CD14-positive monocyte (primary cell): Measurements from ENCODE around the gene AADACL4. TPM values are rescaled to one million over a fixed set of nuclear protein-coding genes. Genes with fewer than 3 reads are reported as not detected.

Source experiments
- DNase-seq, 3 donors: peaks; one replicate each; pipeline ENCODE4 v3.0.0-alpha.2; 2011 to 2022
- H2AFZ ChIP-seq: 2 replicates; pipeline ENCODE4 v1.6.0; 2012; ENCODE audit warnings: mild to moderate bottlenecking, low read depth, low read length, inconsistent platforms; ENCODE audit not compliant: insufficient read depth, poor library complexity, severe bottlenecking
- H3K27ac ChIP-seq, 2 donors: 1 replicate in 1 of 2; 2 replicates in 1 of 2; pipeline ENCODE4 v1.5.1; 2012 to 2013; ENCODE audit warnings: low read length in 2 of 2, control low read depth in 1 of 2, inconsistent platforms in 1 of 2, low read depth in 1 of 2, mild to moderate bottlenecking in 1 of 2
- H3K27me3 ChIP-seq, 2 donors: one replicate each; pipeline versions ENCODE4 v1.6.0 to v1.6.1; 2011 to 2013; ENCODE audit warnings: low read length in 2 of 2; ENCODE audit not compliant: control insufficient read depth in 2 of 2, insufficient read depth in 2 of 2
- H3K36me3 ChIP-seq, 2 donors: replicated peaks in 1 of 2; 1 replicate in 1 of 2; 2 replicates in 1 of 2; pipeline versions ENCODE4 v1.5.1 to v1.6.1; 2012 to 2013; ENCODE audit warnings: low read length in 2 of 2, control low read depth in 1 of 2, inconsistent platforms in 1 of 2, mild to moderate bottlenecking in 1 of 2; ENCODE audit not compliant: insufficient read depth in 2 of 2, control insufficient read depth in 1 of 2
- H3K4me1 ChIP-seq, 2 donors: 1 replicate in 1 of 2; 2 replicates in 1 of 2; pipeline versions ENCODE4 v1.5.1 to v1.6.1; 2012 to 2013; ENCODE audit warnings: low read length in 2 of 2, control low read depth in 1 of 2, inconsistent platforms in 1 of 2, mild to moderate bottlenecking in 1 of 2, moderate library complexity in 1 of 2; ENCODE audit not compliant: insufficient read depth in 2 of 2, control insufficient read depth in 1 of 2
- H3K4me2 ChIP-seq: replicated peaks from 2 replicates; pipeline ENCODE3; 2012; ENCODE audit warnings: low read length, moderate library complexity, mild to moderate bottlenecking; ENCODE audit not compliant: poor library complexity, severe bottlenecking; ENCODE audit errors: extremely low read depth
- H3K4me3 ChIP-seq, 3 experiments: fragments of 200-600 bp in 1 of 3; sonication (generic) in 1 of 3; replicated peaks in 1 of 3; 1 replicate in 2 of 3; 2 replicates in 1 of 3; pipeline ENCODE4 v1.5.1; 2011 to 2013; ENCODE audit warnings: low read length in 3 of 3, mild to moderate bottlenecking in 3 of 3, control low read depth in 2 of 3, low read depth in 2 of 3, inconsistent platforms in 1 of 3, moderate library complexity in 1 of 3
- H3K79me2 ChIP-seq: 2 replicates; pipeline ENCODE4 v1.6.0; 2012; ENCODE audit warnings: mild to moderate bottlenecking, control low read depth, inconsistent platforms, low read length, moderate library complexity; ENCODE audit not compliant: insufficient read depth
- H3K9ac ChIP-seq: 2 replicates; pipeline ENCODE4 v1.6.0; 2017; ENCODE audit warnings: low read length, mild to moderate bottlenecking; ENCODE audit not compliant: insufficient read depth, poor library complexity, severe bottlenecking
- H3K9me3 ChIP-seq, 2 donors: replicated peaks in 1 of 2; 1 replicate in 1 of 2; 2 replicates in 1 of 2; pipeline versions ENCODE4 v1.5.1 to v1.6.1; 2012 to 2013; ENCODE audit warnings: low read length in 2 of 2, control low read depth in 1 of 2; ENCODE audit not compliant: control insufficient read depth in 1 of 2, insufficient read depth in 1 of 2
- H4K20me1 ChIP-seq: 2 replicates; pipeline ENCODE4 v1.6.0; 2012; ENCODE audit warnings: mild to moderate bottlenecking, low read length, control low read depth, moderate library complexity; ENCODE audit not compliant: insufficient read depth
- H3K27ac Mint-ChIP-seq, 7 donors: one replicate each; pipeline ENCODE4 v1.8.0; 2020; ENCODE audit warnings: mild to moderate bottlenecking in 7 of 7, mixed read lengths in 7 of 7, moderate library complexity in 6 of 7, inconsistent platforms in 2 of 7
- H3K27me3 Mint-ChIP-seq, 3 donors: one replicate each; pipeline ENCODE4 v1.8.0; 2021 to 2022; ENCODE audit warnings: low read depth in 3 of 3, mild to moderate bottlenecking in 3 of 3, mixed read lengths in 3 of 3, moderate library complexity in 3 of 3, inconsistent platforms in 1 of 3
- H3K36me3 Mint-ChIP-seq, 2 donors: one replicate each; pipeline ENCODE4 v1.8.0; 2020; ENCODE audit warnings: mixed read lengths in 2 of 2, inconsistent platforms in 1 of 2, mild to moderate bottlenecking in 1 of 2
- H3K4me1 Mint-ChIP-seq: one replicate; pipeline ENCODE4 v1.8.0; 2020; ENCODE audit warnings: mild to moderate bottlenecking, mixed read lengths
- H3K4me3 Mint-ChIP-seq, 2 donors: one replicate each; pipeline ENCODE4 v1.8.0; 2020; ENCODE audit warnings: mild to moderate bottlenecking in 2 of 2, mixed read lengths in 2 of 2, moderate library complexity in 1 of 2
- H3K9me3 Mint-ChIP-seq, 7 donors: one replicate each; pipeline ENCODE4 v1.8.0; 2020 to 2022; ENCODE audit warnings: mixed read lengths in 7 of 7, mild to moderate bottlenecking in 6 of 7, moderate library complexity in 6 of 7, inconsistent platforms in 2 of 7
- CTCF ChIP-seq: fragments of 200-600 bp; IDR thresholded peaks from one replicate; pipeline ENCODE4 v1.8.0; 2022; ENCODE audit warnings: antibody characterized with exemption, mild to moderate bottlenecking
- WGBS: methylation state at CpG from one replicate; pipeline ENCODE4 v1.1.5; 2013; ENCODE audit warnings: missing lambda C conversion rate; ENCODE audit not compliant: insufficient coverage; 5-methylcytosine and 5-hydroxymethylcytosine counted together
- intact Hi-C, 2 donors: fragments of 100-400 bp; cut with micrococcal nuclease; formaldehyde crosslinking; loops; one replicate each; pipeline versions ENCODE4 v1.15.0 to v1.15.1; 2023
- polyA plus RNA-seq, 3 donors: library from polyadenylated mRNA; depleted of rRNA in 1 of 3; unstranded in 2 of 3; stranded (reverse) in 1 of 3; fragments of 300-500 nt in 2 of 3; fragments of >200 nt in 1 of 3; fragmentation: Illumina TruSeq in 2 of 3; gene quantifications; 1 replicate in 2 of 3; 2 replicates in 1 of 3; pipeline ENCODE4 v1.2.3, GENCODE V29; 2012 to 2021

The AADACL4 gene
- polyA plus RNA-seq, 3 donors, result not detected

GRCh38 chr1:12596007-12596821 is 47.7 kb upstream of the AADACL4 start:
- H3K4me3 ChIP-seq, result peak overlapping the region in 2 of 3 experiments; percentile 18 to 70
- H3K27me3 ChIP-seq, result peaks cover 2 to 17% of the 10 kb centered on the region in 2 donors
- peak overlapping the region; percentile 83 for H3K4me2 ChIP-seq
- no peaks in the 10 kb centered on the region for H4K20me1 ChIP-seq
- H3K9ac ChIP-seq, result peak overlapping the region; percentile 65
- Mint-ChIP-seq H3K36me3 (peaks cover 4 to 21% of the 10 kb centered on the region in 2 donors), H3K4me3 (peak overlapping the region; percentile 73 to 74), H3K27ac (peak overlapping the region; percentile 38 to 96 (median 90)), H3K27me3 (peaks cover 27 to 47% (median 45%) of the 10 kb centered on the region in 3 donors), H3K4me1 (peaks cover 44% of the 10 kb centered on the region), H3K9me3 (peaks cover 0 to 6% (median 0%) of the 10 kb centered on the region in 7 donors)
- H3K79me2 ChIP-seq, result no peaks in the 10 kb centered on the region
- TF ChIP-seq CTCF, result no peak
- H2AFZ ChIP-seq, result peak overlapping the region; percentile 48
- peaks cover 34 to 38% of the 10 kb centered on the region in 2 donors for H3K4me1 ChIP-seq
- H3K9me3 ChIP-seq, result no peaks in the 10 kb centered on the region
- 12% methylated on average over 32 of the region's 39 CpGs for WGBS
- DNase-seq, result peak; percentile 96 to 97 (median 96)
- intact Hi-C loops, result loop anchor here in 1 of 2 donors (1.0 to 2.0 kb wide), 2 partner anchors 8 to 21 kb away; no protein-coding TSS in a partner anchor
- H3K36me3 ChIP-seq, result no peaks in the 10 kb centered on the region
- peak overlapping the region in 1 of 2 donors; percentile 63 for H3K27ac ChIP-seq

GRCh38 chr1:12597792-12598191 is 46.1 kb upstream of the AADACL4 start:
- Mint-ChIP-seq H3K9me3 (peaks cover 0 to 6% (median 2%) of the 10 kb centered on the region in 7 donors), H3K4me1 (peaks cover 60% of the 10 kb centered on the region), H3K4me3 (peak overlapping the region in 1 of 2 donors; percentile 63), H3K27me3 (peaks cover 32 to 52% (median 50%) of the 10 kb centered on the region in 3 donors), H3K36me3 (peaks cover 4 to 21% of the 10 kb centered on the region in 2 donors), H3K27ac (peak overlapping the region; percentile 5 to 93 (median 80))
- H3K4me2 ChIP-seq, result no peak overlapping the region
- no peak for TF ChIP-seq CTCF
- intact Hi-C loops, result loop anchor here in 1 of 2 donors (2.0 kb wide), 1 partner anchor 19 kb away; no protein-coding TSS in a partner anchor
- peaks cover 2 to 17% of the 10 kb centered on the region in 2 donors for H3K27me3 ChIP-seq
- H3K9me3 ChIP-seq, result no peaks in the 10 kb centered on the region
- DNase-seq, result peak in 1 of 3 donors; percentile 42
- WGBS, result 55% methylated on average over 8 of the region's 10 CpGs
- peaks cover 50 to 54% of the 10 kb centered on the region in 2 donors for H3K4me1 ChIP-seq
- H2AFZ ChIP-seq, result no peak overlapping the region
- H3K36me3 ChIP-seq, result no peaks in the 10 kb centered on the region
- H3K79me2 ChIP-seq, result no peaks in the 10 kb centered on the region
- no peak overlapping the region for H3K9ac ChIP-seq
- no peaks in the 10 kb centered on the region for H4K20me1 ChIP-seq
- H3K4me3 ChIP-seq, result no peak overlapping the region
- H3K27ac ChIP-seq, result no peak overlapping the region
